COLO668 (cell line): ENCODE data around the gene MAML2.

ENCODE experiments used
- DNase-seq: peaks from one replicate; lab custom pipeline; 2025; ENCODE audit not compliant: unreplicated experiment; lab: John Stamatoyannopoulos, UW

MAML2 gene

GRCh38 chr11:95993438-95994298 lies 349.3 kb downstream of the MAML2 start:
- no peak for DNase-seq

GRCh38 chr11:95991545-95991944 lies 351.4 kb downstream of the MAML2 start:
- no peak for DNase-seq

GRCh38 chr11:95991101-95991500 lies 351.9 kb downstream of the MAML2 start:
- no peak for DNase-seq

- no peak for DNase-seq
These were observed 353.2 kb downstream of the MAML2 start for GRCh38 chr11:95989780-95990179.

- no peak for DNase-seq
These were observed 353.9 kb downstream of the MAML2 start for GRCh38 chr11:95989076-95989605.

- no peak for DNase-seq
These were observed 357.7 kb downstream of the MAML2 start for GRCh38 chr11:95985174-95985808.

- no peak for DNase-seq
These were observed 358.9 kb downstream of the MAML2 start for GRCh38 chr11:95984072-95984471.

- DNase-seq, result no peak
These were observed 365.3 kb downstream of the MAML2 start for GRCh38 chr11:95977534-95978174.

GRCh38 chr11:95976550-95976949 lies 366.4 kb downstream of the MAML2 start:
- DNase-seq, result no peak

- DNase-seq, result no peak
These were observed 367.7 kb downstream of the MAML2 start for GRCh38 chr11:95975343-95975742.

- no peak for DNase-seq
These were observed 370.9 kb downstream of the MAML2 start for GRCh38 chr11:95972060-95972459.

- DNase-seq, result no peak
These were observed 374.4 kb downstream of the MAML2 start for GRCh38 chr11:95968585-95968984.

GRCh38 chr11:95964281-95964680 lies 378.7 kb downstream of the MAML2 start:
- DNase-seq, result no peak

GRCh38 chr11:95961758-95962157 lies 381.2 kb downstream of the MAML2 start:
- no peak for DNase-seq

- no peak for DNase-seq
These were observed 392.1 kb downstream of the MAML2 start for GRCh38 chr11:95950905-95951304.

- no peak for DNase-seq
These were observed 394.4 kb downstream of the MAML2 start for GRCh38 chr11:95948637-95949036.

GRCh38 chr11:95944623-95945022 lies 398.4 kb downstream of the MAML2 start:
- DNase-seq, result no peak

- no peak for DNase-seq
These were observed 399.4 kb downstream of the MAML2 start for GRCh38 chr11:95943546-95943945.

- DNase-seq, result no peak
These were observed 403.9 kb downstream of the MAML2 start for GRCh38 chr11:95939091-95939490.

- no peak for DNase-seq
These were observed 405.6 kb downstream of the MAML2 start for GRCh38 chr11:95937358-95937757.

- DNase-seq, result no peak
These were observed 409.4 kb downstream of the MAML2 start for GRCh38 chr11:95933594-95933993.

GRCh38 chr11:95931916-95932315 lies 411.1 kb downstream of the MAML2 start:
- no peak for DNase-seq
